K562 (cell line): ENCODE data around the gene ATP2A3. TPM values are rescaled to one million over a fixed set of nuclear protein-coding genes. Genes with fewer than 3 reads are reported as not detected.

Experiments used
- ATAC-seq: fragments of 200-7000 bp; cut with Tn5 transposase; 3 replicates; pipeline ENCODE4 v1.9.1; 2020; ENCODE audit warnings: moderate library complexity
- BruUV-seq: library from RNA; stranded (reverse); fragments of 400-500 nt; replicated peaks from 2 replicates; lab custom pipeline; 2021; lab: Mats Ljungman, UMichigan
- CTCF ChIA-PET: fragments of 300-600 bp; formaldehyde crosslinking; extraction: SDS; loops from one replicate; lab custom pipeline; 2021; ENCODE audit warnings: low intra/inter-chr PET ratio; lab: Yijun Ruan, JAX
- POLR2A ChIA-PET: fragments of 300-600, 350-650 bp; sonication (Branson Sonifier 250); formaldehyde crosslinking; extraction: SDS; loops from one replicate; lab custom pipeline; 2021; ENCODE audit warnings: antibody characterized with exemption, inconsistent platforms; lab: Yijun Ruan, JAX
- DNase-seq, 4 experiments: peaks; one replicate each; pipeline versions ENCODE4 v3.0.0 to v3.0.0-alpha.2; 2011 to 2018; ENCODE audit warnings: low spot score in 3 of 4, mixed read lengths in 3 of 4; ENCODE audit errors: extremely low read depth in 1 of 4
- FAIRE-seq: peaks from 2 replicates; lab custom pipeline; 2011; peaks lifted over from hg19 to GRCh38; lab: Jason Lieb, UNC
- H2AFZ ChIP-seq: 2 replicates; pipeline ENCODE4 v1.6.0; 2011; ENCODE audit warnings: low read depth, low read length, control low read depth, inconsistent platforms
- H3K27ac ChIP-seq: fragments of 200-600 bp; 3 replicates; pipeline ENCODE4 v1.8.0; 2011; ENCODE audit warnings: low read depth, mild to moderate bottlenecking, control low read depth, inconsistent platforms, low read length, moderate library complexity, mixed read lengths; ENCODE audit errors: extremely low read depth
- H3K27me3 ChIP-seq, 2 experiments: fragments of 300-600 bp in 1 of 2; 2 replicates in 1 of 2; 3 replicates in 1 of 2; pipeline versions ENCODE4 v1.6.0 to v1.8.0; 2011; ENCODE audit warnings: inconsistent platforms in 2 of 2, low read length in 2 of 2, mild to moderate bottlenecking in 1 of 2, mixed read lengths in 1 of 2, moderate library complexity in 1 of 2; ENCODE audit not compliant: control insufficient read depth in 2 of 2, insufficient read depth in 2 of 2
- H3K36me3 ChIP-seq: fragments of 300-600 bp; 3 replicates; pipeline ENCODE4 v1.8.0; 2011; ENCODE audit warnings: mild to moderate bottlenecking, low read length, inconsistent platforms; ENCODE audit not compliant: control insufficient read depth, insufficient read depth
- H3K4me1 ChIP-seq, 2 experiments: fragments of 200-600 bp in 1 of 2; replicated peaks in 1 of 2; 2 replicates in 1 of 2; 3 replicates in 1 of 2; pipeline versions ENCODE4 v1.5.1 to v1.8.0; 2011; ENCODE audit warnings: inconsistent platforms in 2 of 2, low read length in 2 of 2, mild to moderate bottlenecking in 1 of 2, mixed read lengths in 1 of 2, moderate library complexity in 1 of 2; ENCODE audit not compliant: control insufficient read depth in 2 of 2, insufficient read depth in 2 of 2
- H3K4me2 ChIP-seq: 2 replicates; pipeline ENCODE4 v1.6.1; 2011; ENCODE audit warnings: low read length, control low read depth, inconsistent platforms, mixed read lengths; ENCODE audit not compliant: insufficient read depth
- H3K4me3 ChIP-seq: fragments of 200-600 bp; sonication (generic), shearing (Covaris generic); 2 replicates; pipeline ENCODE4 v1.5.1; 2016; ENCODE audit warnings: control low read depth, inconsistent platforms
- H3K79me2 ChIP-seq: fragments of 200-600 bp; 3 replicates; pipeline ENCODE4 v1.8.0; 2011; ENCODE audit warnings: low read length, inconsistent platforms; ENCODE audit not compliant: control insufficient read depth, insufficient read depth
- H3K9ac ChIP-seq, 2 experiments: 2 replicates each; pipeline versions ENCODE4 v1.6.0 to v1.6.1; 2011; ENCODE audit warnings: low read depth in 2 of 2, low read length in 2 of 2, control low read depth in 1 of 2, inconsistent platforms in 1 of 2, mild to moderate bottlenecking in 1 of 2, mixed read lengths in 1 of 2; ENCODE audit not compliant: insufficient read depth in 1 of 2
- H3K9me1 ChIP-seq: one replicate; pipeline ENCODE4 v1.6.0; 2011; ENCODE audit warnings: inconsistent platforms, mild to moderate bottlenecking, low read length, moderate library complexity; ENCODE audit not compliant: control insufficient read depth, insufficient read depth
- H3K9me3 ChIP-seq: replicated peaks from 2 replicates; pipeline ENCODE4 v1.5.1; 2011; ENCODE audit warnings: low read depth, low read length, inconsistent platforms; ENCODE audit not compliant: control insufficient read depth, insufficient read depth
- H4K20me1 ChIP-seq: replicated peaks from 2 replicates; pipeline ENCODE4 v1.6.1; 2011; ENCODE audit warnings: low read length, inconsistent platforms, mixed read lengths; ENCODE audit not compliant: control insufficient read depth, insufficient read depth
- CCNT2 ChIP-seq: IDR thresholded peaks from 2 replicates; pipeline ENCODE4 v1.6.1; 2011; ENCODE audit warnings: borderline replicate concordance, low read depth, mild to moderate bottlenecking, moderate library complexity, mixed read lengths, low read length; ENCODE audit not compliant: insufficient read length; ENCODE audit errors: extremely low read depth
- KAT8 ChIP-seq: fragments of 450-650 bp; IDR thresholded peaks from 2 replicates; pipeline ENCODE4 v1.6.1; 2016; ENCODE audit warnings: low read depth, mild to moderate bottlenecking
- RBM25 ChIP-seq: fragments of 200-400 bp; formaldehyde crosslinking; IDR thresholded peaks from 2 replicates; pipeline ENCODE4 v1.6.1; 2018; ENCODE audit warnings: low read length, low read depth, moderate library complexity; ENCODE audit not compliant: severe bottlenecking
- RBM39 ChIP-seq: fragments of 200-400 bp; formaldehyde crosslinking; optimal IDR thresholded peaks from 2 replicates; pipeline ENCODE3; 2018; ENCODE audit warnings: low read depth, low read length
- RCOR1 ChIP-seq, 2 experiments: IDR thresholded peaks; 2 replicates each; pipeline ENCODE4 v1.6.1; 2012; ENCODE audit warnings: low read depth in 2 of 2, low read length in 2 of 2, borderline replicate concordance in 1 of 2, improper control_type of control experiment in 1 of 2
- TCF7L2 ChIP-seq: fragments of 150-350 bp; IDR thresholded peaks from 2 replicates; pipeline ENCODE4 v1.6.1; 2016; ENCODE audit warnings: low read depth, mild to moderate bottlenecking, low read length, moderate library complexity
- ZNF584 ChIP-seq: fragments of 200-800 bp; sonication (Bioruptor generic); IDR thresholded peaks from 2 replicates; pipeline ENCODE4 v1.6.1; 2016; ENCODE audit warnings: low read depth, mild to moderate bottlenecking, missing genetic modification characterization, missing compliant biosample characterization
- WGBS: fragments of 100-300 bp; shearing (Covaris generic); methylation state at CpG from one replicate; pipeline ENCODE4 v1.1.6; 2016; ENCODE audit warnings: low coverage, mixed read lengths; ENCODE audit not compliant: insufficient coverage; ENCODE audit errors: missing lambda C conversion rate; 5-methylcytosine and 5-hydroxymethylcytosine counted together
- in situ Hi-C: fragments of 300-500 bp; cut with MboI; formaldehyde crosslinking; loops from 4 replicates; pipeline ENCODE4 v1.15.0; 2018; ENCODE audit warnings: inconsistent platforms, mixed read lengths
- intact Hi-C: fragments of 100-400 bp; cut with micrococcal nuclease; formaldehyde crosslinking; loops from 2 replicates; pipeline ENCODE4 v1.14.2; 2022
- polyA plus RNA-seq, 8 experiments: library from polyadenylated mRNA; depleted of rRNA in 4 of 8; stranded (reverse) in 5 of 8; unstranded in 3 of 8; fragments of >200 nt; fragmentation: Nextera tagmentation in 2 of 8; fragmentation: Illumina TruSeq in 1 of 8; extraction: Ambion mirVana in 2 of 8; extraction: Trizol in 1 of 8; gene quantifications; 2 replicates each; pipeline versions ENCODE4 v1.2.1 to v1.2.3, GENCODE V29; 2011 to 2014; ENCODE audit warnings: inconsistent platforms in 1 of 8, missing spikeins in 1 of 8
- total RNA-seq, 7 experiments: library from RNA; depleted of rRNA in 6 of 7; stranded (reverse); fragments of >200 nt in 6 of 7; fragmentation: Illumina TruSeq in 2 of 7; extraction: Trizol in 2 of 7; gene quantifications; 2 replicates each; pipeline versions ENCODE4 v1.2.1 to v1.2.3, GENCODE V29; 2011 to 2021; ENCODE audit warnings: low replicate concordance in 1 of 7
- TF ChIP-seq, protein P1 (sequence below): fragments of 200-800 bp; sonication (Bioruptor generic); IDR thresholded peaks from 2 replicates; pipeline ENCODE4 v1.6.1; 2016; ENCODE audit warnings: missing genetic modification characterization, missing compliant biosample characterization

The ATP2A3 gene
- total and polyA plus RNA-seq, 9 of the 15 experiments (the other 6 are each of a cell fraction or from before 2014, with no cell fraction given) = 0.65 to 103 (median 31.3) TPM

DNA sequence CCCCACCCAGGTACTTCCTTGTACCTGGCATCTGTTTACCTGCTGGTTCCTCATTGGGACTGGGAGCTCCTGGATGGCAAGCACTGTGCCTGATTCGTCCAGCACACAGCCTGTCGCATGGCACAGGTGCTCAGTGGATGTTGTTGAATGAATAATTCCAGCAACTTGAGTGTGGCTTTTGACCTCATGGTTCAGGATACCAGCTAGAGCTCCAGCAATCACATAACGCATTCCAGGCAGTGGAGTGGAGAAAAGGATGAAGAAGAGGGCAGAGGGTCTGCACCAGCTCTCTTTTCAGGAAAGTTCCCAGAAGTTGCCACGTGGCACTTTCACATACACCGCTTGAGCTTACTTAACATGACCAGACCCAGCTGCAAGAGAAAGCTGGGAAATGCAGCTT lies 70.0 kb downstream of the ATP2A3 start:
- Histone ChIP-seq H3K9ac (peak overlapping the region; percentile 69 to 90; a peak in 2 of 4 replicates), H3K79me2 (peaks cover 19% of the 10 kb centered on the region; the same call in 2 of the 3 replicates), H3K4me1 (peaks cover 16 to 59% of the 10 kb centered on the region in 2 experiments; a peak in 4 of 5 replicates), H3K9me1 (no peaks in the 10 kb centered on the region), H4K20me1 (no peaks in the 10 kb centered on the region), H3K4me2 (0 out of 2 replicates have a peak overlapping the region, but pooled peaks have one; percentile 81), H3K36me3 (no peaks in the 10 kb centered on the region), H3K27me3 (no peaks in the 10 kb centered on the region), H3K27ac (no peak overlapping the region), H3K9me3 (no peaks in the 10 kb centered on the region), H2AFZ (peak overlapping the region; percentile 95), H3K4me3 (no peak overlapping the region)
- POLR2A ChIA-PET = interaction anchor here (1.0 to 2.5 kb wide), 2 partner anchors 11 to 20 kb away, joined by 5 to 9 read pairs; no protein-coding TSS in a partner anchor
- intact Hi-C loops = no loop called here
- ATAC-seq = no peak
- FAIRE-seq = no peak
- no TSS peak for BruUV-seq
- DNase-seq = no peak
- WGBS = 73% methylated on average over 3 of the region's 5 CpGs
- in situ Hi-C loops = no loop called here
- CTCF ChIA-PET = no interaction called here
- TF ChIP-seq CCNT2 (no peak), RBM25 (peak; percentile 86)

DNA sequence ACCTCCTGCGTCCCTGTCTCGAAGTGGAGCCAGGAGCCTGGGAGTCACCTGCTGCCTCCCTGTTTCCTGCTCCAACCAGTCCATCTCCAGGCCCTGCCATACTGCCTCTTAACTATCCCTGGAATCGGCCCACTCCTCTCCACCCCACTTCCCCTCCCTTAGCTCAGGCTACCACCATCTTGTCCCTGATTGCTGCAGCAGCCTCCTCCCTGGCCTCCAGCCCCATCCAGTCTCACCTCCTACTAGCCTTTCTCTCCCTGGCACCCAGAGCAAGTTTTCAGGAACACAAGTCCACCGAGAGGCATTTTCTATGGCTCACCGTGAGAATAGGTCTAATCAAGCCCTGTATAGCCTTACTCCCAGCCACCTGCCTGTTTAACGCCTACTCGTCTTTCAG lies 70.5 kb downstream of the ATP2A3 start:
- 40% methylated on average over 6 of the region's 7 CpGs for WGBS
- peak overlapping the region; percentile 78 for H3K27ac ChIP-seq
- peak overlapping the region; percentile 61 for H3K4me3 ChIP-seq
- CTCF ChIA-PET = no interaction called here
- no peak for ATAC-seq
- peak overlapping the region; percentile 81 for H3K4me2 ChIP-seq
- in situ Hi-C loops (no loop called here), intact Hi-C loops (no loop called here)
- H2AFZ ChIP-seq = peak overlapping the region; percentile 95
- no peaks in the 10 kb centered on the region for H3K27me3 ChIP-seq
- H3K79me2 ChIP-seq = peaks cover 24% of the 10 kb centered on the region; the same call in 2 of the 3 replicates
- no peaks in the 10 kb centered on the region for H3K9me3 ChIP-seq
- no peaks in the 10 kb centered on the region for H3K9me1 ChIP-seq
- peaks cover 20 to 63% of the 10 kb centered on the region in 2 experiments for H3K4me1 ChIP-seq
- H3K36me3 ChIP-seq = no peaks in the 10 kb centered on the region
- FAIRE-seq = peak; percentile 44
- no peak for DNase-seq
- POLR2A ChIA-PET = interaction anchor here (2.5 kb wide), 1 partner anchor 20 kb away, joined by 9 read pairs; no protein-coding TSS in a partner anchor
- H4K20me1 ChIP-seq = no peaks in the 10 kb centered on the region
- peak overlapping the region; percentile 69 to 90 for H3K9ac ChIP-seq
- BruUV-seq = no TSS peak
- TF ChIP-seq ZNF584 (no peak), RBM39 (no peak), RCOR1 (IDR thresholded peaks at IDR 0.05; ENCODE audit: borderline replicate concordance in 1 of 2, low read depth in 2 of 2, low read length in 2 of 2) (no peak), KAT8 (no peak), TCF7L2 (no peak)
- TF ChIP-seq, protein P1, sequence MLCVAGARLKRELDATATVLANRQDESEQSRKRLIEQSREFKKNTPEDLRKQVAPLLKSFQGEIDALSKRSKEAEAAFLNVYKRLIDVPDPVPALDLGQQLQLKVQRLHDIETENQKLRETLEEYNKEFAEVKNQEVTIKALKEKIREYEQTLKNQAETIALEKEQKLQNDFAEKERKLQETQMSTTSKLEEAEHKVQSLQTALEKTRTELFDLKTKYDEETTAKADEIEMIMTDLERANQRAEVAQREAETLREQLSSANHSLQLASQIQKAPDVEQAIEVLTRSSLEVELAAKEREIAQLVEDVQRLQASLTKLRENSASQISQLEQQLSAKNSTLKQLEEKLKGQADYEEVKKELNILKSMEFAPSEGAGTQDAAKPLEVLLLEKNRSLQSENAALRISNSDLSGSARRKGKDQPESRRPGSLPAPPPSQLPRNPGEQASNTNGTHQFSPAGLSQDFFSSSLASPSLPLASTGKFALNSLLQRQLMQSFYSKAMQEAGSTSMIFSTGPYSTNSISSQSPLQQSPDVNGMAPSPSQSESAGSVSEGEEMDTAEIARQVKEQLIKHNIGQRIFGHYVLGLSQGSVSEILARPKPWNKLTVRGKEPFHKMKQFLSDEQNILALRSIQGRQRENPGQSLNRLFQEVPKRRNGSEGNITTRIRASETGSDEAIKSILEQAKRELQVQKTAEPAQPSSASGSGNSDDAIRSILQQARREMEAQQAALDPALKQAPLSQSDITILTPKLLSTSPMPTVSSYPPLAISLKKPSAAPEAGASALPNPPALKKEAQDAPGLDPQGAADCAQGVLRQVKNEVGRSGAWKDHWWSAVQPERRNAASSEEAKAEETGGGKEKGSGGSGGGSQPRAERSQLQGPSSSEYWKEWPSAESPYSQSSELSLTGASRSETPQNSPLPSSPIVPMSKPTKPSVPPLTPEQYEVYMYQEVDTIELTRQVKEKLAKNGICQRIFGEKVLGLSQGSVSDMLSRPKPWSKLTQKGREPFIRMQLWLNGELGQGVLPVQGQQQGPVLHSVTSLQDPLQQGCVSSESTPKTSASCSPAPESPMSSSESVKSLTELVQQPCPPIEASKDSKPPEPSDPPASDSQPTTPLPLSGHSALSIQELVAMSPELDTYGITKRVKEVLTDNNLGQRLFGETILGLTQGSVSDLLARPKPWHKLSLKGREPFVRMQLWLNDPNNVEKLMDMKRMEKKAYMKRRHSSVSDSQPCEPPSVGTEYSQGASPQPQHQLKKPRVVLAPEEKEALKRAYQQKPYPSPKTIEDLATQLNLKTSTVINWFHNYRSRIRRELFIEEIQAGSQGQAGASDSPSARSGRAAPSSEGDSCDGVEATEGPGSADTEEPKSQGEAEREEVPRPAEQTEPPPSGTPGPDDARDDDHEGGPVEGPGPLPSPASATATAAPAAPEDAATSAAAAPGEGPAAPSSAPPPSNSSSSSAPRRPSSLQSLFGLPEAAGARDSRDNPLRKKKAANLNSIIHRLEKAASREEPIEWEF (CRISPR knock-in tag) = no peak
